Upper lobe of right lung (tissue), 1 donor: ENCODE data around the gene A4GALT. TPM values are rescaled to one million over a fixed set of nuclear protein-coding genes. Genes with fewer than 3 reads are reported as not detected.
A peak's percentile ranks its signal among the peaks of the same experiment; 100 is the strongest.

Source experiments
- ATAC-seq: fragments of 200-7000 bp; cut with Tn5 transposase; one replicate; pipeline ENCODE4 v1.9.1; 2020; ENCODE audit warnings: mild to moderate bottlenecking, moderate library complexity
- DNase-seq: peaks from one replicate; pipeline ENCODE4 v3.0.0-alpha.2; 2020
- H3K27ac ChIP-seq: fragments of 200-600 bp; one replicate; pipeline ENCODE4 v1.8.0; 2022
- H3K27me3 ChIP-seq: fragments of 200-600 bp; one replicate; pipeline ENCODE4 v1.8.0; 2022; ENCODE audit warnings: mild to moderate bottlenecking
- H3K36me3 ChIP-seq: fragments of 200-600 bp; one replicate; pipeline ENCODE4 v1.8.0; 2022
- H3K4me1 ChIP-seq: fragments of 200-600 bp; one replicate; pipeline ENCODE4 v1.8.0; 2022
- H3K4me3 ChIP-seq: fragments of 200-600 bp; one replicate; pipeline ENCODE4 v1.8.0; 2022; ENCODE audit warnings: mild to moderate bottlenecking
- H3K9me3 ChIP-seq: fragments of 200-600 bp; one replicate; pipeline ENCODE4 v1.8.0; 2022
- intact Hi-C: fragments of 100-400 bp; cut with DNase I; formaldehyde crosslinking; loops from one replicate; pipeline ENCODE4 v1.11.0; 2022
- total RNA-seq: library from RNA; stranded (reverse); fragmentation: NEBNext Ultra II Directional; extraction: Animal tissue kit (Norgen Biotek cat#: 25700); gene quantifications from one replicate; pipeline ENCODE4 v1.2.1, GENCODE V29; 2021
- TF ChIP-seq, protein P1 (sequence below): fragments of 200-600 bp; IDR thresholded peaks from one replicate; pipeline ENCODE4 v1.8.0; 2022; ENCODE audit warnings: antibody characterized with exemption
- donor health status: DM: no; HTN: yes; CAD: no; lungs with severe emphysema.

Gene A4GALT
- total RNA-seq, 1 donor from 2014 or later: 25.7 TPM

DNA sequence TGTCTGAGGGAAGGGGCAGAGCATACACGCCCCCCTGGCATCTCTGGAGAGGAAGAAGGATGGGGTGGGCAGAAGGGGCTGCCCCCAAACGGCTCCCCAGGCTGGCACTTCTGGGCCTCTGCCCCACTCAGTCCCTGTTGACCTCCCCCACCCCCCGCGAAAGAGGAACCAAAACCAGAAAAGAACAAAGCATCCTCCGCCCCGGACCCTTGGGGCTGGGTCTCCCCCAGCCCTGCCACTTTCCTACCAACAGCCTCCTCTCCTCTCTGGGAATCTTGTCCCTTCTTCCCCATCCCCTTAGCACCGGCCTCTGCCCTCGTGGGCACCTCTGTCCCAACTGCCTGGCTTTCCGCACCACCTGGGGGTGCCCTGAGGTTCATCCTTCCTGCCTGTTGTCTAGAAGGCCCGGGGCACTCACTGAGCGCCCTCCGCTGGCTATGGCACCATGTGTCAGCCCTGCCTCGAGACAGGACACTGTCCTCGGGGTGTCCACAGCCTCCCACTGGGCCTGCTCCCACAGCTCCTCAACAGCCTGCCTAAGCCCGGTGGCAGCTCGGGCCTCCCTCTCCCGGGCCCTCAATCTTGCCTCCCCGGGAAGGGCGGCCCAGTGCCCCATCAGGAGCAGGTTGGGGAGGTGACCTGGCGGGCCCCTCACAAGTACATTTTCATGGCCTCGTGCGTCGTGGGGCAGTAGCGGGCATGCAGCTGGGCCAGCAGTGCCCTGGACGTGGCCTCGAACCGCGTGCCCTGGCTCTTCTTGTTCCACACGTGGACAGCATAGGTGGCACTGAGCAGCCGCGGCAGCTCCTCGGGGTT, 28.2 kb downstream of the A4GALT start:
- ATAC-seq (no peak), DNase-seq (no peak)
- intact Hi-C loops: no loop called here
- Histone ChIP-seq H3K4me3 (no peak overlapping the region), H3K9me3 (no peaks in the 10 kb centered on the region), H3K27ac (no peak overlapping the region), H3K4me1 (peaks cover 21% of the 10 kb centered on the region), H3K36me3 (peaks cover 20% of the 10 kb centered on the region), H3K27me3 (no peaks in the 10 kb centered on the region)
- TF ChIP-seq, protein P1, sequence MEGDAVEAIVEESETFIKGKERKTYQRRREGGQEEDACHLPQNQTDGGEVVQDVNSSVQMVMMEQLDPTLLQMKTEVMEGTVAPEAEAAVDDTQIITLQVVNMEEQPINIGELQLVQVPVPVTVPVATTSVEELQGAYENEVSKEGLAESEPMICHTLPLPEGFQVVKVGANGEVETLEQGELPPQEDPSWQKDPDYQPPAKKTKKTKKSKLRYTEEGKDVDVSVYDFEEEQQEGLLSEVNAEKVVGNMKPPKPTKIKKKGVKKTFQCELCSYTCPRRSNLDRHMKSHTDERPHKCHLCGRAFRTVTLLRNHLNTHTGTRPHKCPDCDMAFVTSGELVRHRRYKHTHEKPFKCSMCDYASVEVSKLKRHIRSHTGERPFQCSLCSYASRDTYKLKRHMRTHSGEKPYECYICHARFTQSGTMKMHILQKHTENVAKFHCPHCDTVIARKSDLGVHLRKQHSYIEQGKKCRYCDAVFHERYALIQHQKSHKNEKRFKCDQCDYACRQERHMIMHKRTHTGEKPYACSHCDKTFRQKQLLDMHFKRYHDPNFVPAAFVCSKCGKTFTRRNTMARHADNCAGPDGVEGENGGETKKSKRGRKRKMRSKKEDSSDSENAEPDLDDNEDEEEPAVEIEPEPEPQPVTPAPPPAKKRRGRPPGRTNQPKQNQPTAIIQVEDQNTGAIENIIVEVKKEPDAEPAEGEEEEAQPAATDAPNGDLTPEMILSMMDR: no peak

DNA sequence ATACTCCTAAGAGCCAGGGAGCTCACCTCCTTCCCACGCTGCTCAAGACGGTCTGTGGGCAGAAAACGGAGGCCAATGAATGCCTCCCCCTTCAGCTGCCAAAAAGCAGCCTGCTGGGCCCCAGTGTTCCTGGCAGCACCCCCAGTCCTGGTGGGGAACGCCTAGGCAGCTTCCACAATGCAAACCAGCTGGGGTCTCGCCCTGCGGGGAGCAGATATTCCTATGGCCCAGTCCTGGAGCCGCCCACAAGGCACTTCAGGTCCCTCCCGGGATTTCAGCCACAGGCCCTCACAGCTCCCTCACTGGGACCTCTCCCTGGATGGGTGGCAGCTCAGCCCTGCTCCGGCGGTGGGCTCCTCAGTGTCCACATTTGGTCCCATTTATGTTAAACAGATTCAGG, 29.2 kb downstream of the A4GALT start:
- no peak overlapping the region for H3K27ac ChIP-seq
- DNase-seq: no peak

DNA sequence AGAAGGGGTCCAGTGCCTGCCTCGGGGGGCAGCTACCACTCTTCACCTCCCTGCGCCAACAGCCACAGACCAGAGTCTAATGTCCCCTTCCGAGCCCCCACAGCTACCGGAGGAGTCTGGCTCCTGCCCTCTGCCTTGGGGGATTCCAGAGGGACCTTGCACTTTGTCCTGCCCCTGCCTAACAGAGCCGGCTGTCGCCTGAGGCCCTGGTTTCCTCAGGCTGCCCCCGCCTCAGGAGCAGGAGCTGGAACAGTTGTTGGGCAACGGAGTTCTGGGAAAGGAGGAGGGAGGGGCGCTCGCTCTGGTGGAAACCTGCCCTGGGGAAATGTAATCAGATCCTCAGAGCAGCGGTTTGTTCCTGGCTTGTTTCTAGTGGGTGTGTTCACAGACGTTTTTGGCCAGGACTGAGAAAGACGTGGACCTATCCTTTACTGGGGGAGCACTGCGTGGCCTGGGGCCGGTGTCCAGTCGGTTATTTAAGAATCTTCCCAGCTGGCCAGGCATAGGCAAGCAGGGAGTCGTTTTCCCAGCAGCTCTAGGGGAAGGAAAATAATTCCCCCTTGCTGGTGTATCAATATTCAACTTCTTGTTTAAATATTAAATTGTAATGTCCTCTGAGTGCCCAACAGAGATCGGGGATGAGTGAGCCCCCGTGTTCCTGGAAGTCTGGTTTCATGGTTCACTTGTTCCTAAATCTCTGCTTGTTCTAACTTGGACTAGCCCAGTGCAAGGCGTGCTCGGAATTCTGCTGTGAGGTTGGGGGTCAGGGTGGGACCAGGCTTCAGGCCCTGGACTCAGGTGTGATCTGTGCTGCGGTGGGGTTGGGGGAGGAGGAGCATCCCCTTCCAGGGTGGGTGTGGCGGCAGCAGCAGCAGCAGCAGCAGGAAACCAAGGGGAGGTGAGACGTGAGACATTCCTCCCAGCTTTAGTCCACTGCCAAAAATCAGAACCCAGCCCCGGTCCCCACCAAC, 32.1 kb downstream of the A4GALT start:
- Histone ChIP-seq H3K27ac (peak overlapping the region; percentile 85), H3K4me1 (peaks cover 48% of the 10 kb centered on the region), H3K9me3 (no peaks in the 10 kb centered on the region), H3K4me3 (no peak overlapping the region), H3K27me3 (no peaks in the 10 kb centered on the region), H3K36me3 (peaks cover 16% of the 10 kb centered on the region)
- peak; percentile 85 for DNase-seq
- peak; percentile 84 for ATAC-seq
- TF ChIP-seq, protein P1: no peak
- intact Hi-C loops: no loop called here

More for the DNA sequence above, 29.2 kb downstream of the A4GALT start:
- Histone ChIP-seq H3K4me3 (no peak overlapping the region), H3K36me3 (peaks cover 20% of the 10 kb centered on the region), H3K27me3 (no peaks in the 10 kb centered on the region), H3K4me1 (peaks cover 28% of the 10 kb centered on the region), H3K9me3 (no peaks in the 10 kb centered on the region)
- TF ChIP-seq, protein P1: no peak
- ATAC-seq: no peak
- intact Hi-C loops: no loop called here

DNA sequence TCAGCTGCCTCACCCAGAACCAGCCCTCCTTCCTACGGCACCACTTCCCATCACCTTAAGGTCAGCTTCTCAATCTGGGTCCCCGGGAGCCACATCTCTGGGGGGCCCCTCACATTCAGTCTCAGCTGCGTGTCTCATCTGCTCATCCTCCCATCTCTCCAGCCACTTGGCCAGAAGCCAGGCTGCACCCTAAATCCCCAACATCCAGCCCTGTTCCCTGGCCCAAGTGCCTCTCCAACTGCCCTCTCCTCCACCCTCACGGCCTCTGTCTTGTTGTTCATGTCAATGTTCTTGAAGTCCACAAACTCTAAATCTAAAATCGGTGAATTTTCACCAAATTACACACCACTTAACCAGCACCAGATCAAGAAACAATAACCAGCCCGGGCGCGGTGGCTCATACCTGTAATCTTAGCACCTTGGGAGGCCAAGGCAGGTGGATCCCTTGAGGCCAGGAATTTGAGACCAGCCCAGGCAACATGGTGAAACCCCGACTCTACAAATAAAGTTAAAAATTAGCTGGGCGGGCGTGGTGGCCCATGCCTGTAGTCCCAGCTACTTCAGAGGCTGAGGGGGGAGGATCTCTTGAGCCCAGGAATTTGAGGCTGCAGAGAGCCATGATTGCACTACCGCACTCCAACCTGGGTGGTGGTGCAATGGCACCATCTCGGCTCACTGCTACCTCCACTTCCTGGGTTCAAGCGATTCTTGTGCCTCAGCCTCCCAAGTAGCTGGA, 33.7 kb downstream of the A4GALT start:
- no peak for DNase-seq
- H3K9me3 ChIP-seq: no peaks in the 10 kb centered on the region
- no peaks in the 10 kb centered on the region for H3K27me3 ChIP-seq
- peaks cover 8% of the 10 kb centered on the region for H3K36me3 ChIP-seq
- H3K27ac ChIP-seq: peak overlapping the region; percentile 63
- intact Hi-C loops: no loop called here
- H3K4me3 ChIP-seq: no peak overlapping the region
- no peak for ATAC-seq
- H3K4me1 ChIP-seq: peaks cover 61% of the 10 kb centered on the region
- TF ChIP-seq, protein P1: no peak

DNA sequence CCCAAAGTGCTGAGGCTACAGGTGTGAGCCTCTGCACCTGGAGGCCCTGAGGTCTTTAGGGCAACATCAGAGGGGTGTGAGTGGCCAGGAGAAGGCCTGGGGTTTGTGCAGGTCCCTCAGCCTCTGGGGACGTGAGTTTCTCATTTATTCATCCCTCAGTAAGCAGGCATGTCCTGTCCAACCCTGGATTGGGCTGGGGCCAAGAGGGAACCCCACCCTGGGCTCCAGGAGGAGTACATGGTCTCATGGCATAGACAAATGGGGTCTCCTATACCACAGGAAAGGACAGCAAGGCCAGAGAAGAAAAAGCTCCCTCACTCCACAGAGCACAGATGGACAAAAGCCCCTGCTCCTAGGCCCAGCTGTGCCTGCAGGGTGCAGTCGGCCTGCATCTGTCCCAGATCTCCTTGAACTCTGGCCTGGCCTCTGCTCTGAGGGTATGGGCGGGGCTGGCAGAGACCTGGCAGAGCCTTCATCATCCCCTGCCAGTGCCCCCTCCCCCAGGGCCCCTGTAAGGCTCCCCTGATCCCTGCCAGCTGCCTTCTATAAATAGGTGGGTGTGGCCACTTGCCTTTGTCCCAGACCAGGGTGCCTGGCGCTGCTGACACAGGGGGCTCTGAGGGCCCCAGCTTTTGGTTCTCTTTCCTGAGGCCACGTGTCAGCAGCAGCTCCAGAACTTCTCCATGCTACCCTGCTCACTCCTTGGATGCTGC, 34.6 kb downstream of the A4GALT start:
- no peak for DNase-seq
- TF ChIP-seq, protein P1: peak; percentile 13
- no peak overlapping the region for H3K4me3 ChIP-seq
- peaks cover 61% of the 10 kb centered on the region for H3K4me1 ChIP-seq
- no peaks in the 10 kb centered on the region for H3K9me3 ChIP-seq
- H3K27ac ChIP-seq: peak overlapping the region; percentile 63
- H3K27me3 ChIP-seq: no peaks in the 10 kb centered on the region
- peak; percentile 45 for ATAC-seq
- intact Hi-C loops: no loop called here
- peaks cover 3% of the 10 kb centered on the region for H3K36me3 ChIP-seq
